Stimulated activated CD4-positive, alpha-beta T cell treated with anti-CD3 and anti-CD28 coated beads, TNF-alpha, amount 100 ng/mL, for 4 hours (primary cell): ENCODE data around the gene PSG1.
"Not testable (repeated sequence)": the region's sequence is repeated elsewhere in the genome, so short reads cannot be mapped to it uniquely, and the experiment has no call there.

ENCODE experiments used
- DNase-seq, 3 experiments: peaks; one replicate each; pipeline ENCODE4 v3.0.0-alpha.2; 2020; ENCODE audit warnings: low read depth in 3 of 3

Gene PSG1

DNA sequence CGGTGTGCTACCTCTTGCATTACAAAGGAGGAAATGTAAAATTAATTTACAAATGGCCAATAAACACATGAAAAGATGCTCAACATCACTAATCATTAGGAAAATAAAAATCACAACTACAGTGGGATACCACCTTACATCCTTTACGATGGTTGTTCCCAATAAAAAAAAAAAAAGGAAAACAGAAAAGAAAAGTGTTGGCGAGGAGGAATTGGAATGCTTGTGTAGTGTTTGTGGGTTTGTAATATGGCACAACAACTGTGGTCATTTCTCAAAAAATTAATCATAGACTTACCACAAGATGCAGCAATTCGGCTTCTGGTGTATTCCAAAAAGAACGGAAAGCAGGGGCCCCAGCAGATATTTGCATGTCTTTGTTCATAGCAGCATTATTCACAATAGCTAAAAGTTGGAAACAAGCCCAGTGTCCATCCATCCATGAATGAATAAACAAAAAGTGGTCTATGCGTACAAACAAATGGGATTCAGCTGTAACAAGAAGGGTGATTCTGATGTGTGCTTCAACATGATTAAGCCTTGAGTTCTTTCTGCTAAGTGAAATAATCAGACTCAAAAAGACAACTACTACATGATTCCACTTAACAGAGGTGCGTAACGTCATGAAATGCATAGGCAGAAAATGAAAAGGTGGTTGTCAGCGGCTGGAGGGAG is 58.1 kb downstream of the PSG1 start:
- not testable (repeated sequence) for DNase-seq

DNA sequence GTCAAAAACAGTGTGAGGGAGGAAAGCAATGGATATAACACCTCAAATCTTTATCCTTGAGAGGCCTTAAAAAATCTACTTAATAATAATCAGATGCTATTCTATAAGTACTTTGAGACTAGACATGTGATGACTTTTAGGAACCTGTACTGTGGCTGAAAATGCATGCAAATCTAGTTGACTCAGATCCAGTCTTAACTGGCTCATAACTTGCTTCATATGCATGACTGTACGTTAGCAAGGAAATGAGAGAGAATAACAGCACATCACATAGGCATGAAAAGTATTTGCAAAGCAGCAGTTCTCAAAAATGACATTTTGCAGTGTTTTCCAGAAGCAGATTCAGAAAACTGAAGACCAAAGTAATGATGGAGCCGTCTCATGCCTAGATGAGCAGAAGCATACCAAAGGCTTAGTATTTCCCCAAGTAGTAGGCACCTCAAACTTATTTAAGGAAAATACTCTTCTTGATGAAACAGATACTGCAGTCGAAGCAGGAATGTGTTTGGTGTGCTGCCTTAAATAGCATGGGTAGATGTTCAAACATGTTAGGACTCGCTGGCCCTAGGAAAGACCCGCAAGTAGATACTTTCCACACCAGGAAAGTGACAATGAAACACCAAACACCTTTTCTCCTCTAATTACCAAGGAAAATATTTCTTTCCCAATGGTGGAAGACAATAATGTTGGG is 59.4 kb downstream of the PSG1 start:
- DNase-seq: not testable (repeated sequence)

DNA sequence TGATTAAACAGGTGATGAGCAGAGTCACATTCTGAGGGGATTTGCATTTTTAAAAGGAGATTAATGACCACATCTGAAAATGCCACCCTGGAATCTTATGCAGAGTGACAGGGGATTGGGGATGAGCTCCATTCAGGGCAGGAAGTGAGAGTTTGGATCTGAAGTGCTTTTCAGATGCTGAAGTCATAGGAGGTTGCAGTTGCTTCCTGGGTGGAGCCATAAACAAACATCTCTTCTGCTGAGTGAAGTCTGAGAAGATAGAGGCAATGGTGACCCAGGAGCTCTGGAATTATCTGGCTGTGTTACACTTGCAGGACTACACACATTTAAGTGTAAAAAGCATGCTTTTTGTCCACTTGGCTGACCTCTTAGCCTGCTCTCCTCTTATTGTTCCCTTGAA is 62.6 kb downstream of the PSG1 start:
- DNase-seq: no peak
